Embryonic facial prominence (tissue), 1 donor: ENCODE measurements around the gene PRPSAP2.
"Not testable (repeated sequence)": the region's sequence is repeated elsewhere in the genome, so short reads cannot be mapped to it uniquely, and the experiment has no call there.

Experiments
- DNase-seq: peaks from one replicate; pipeline ENCODE4 v3.0.0-alpha.2; 2016; ENCODE audit errors: extremely low spot score

Gene PRPSAP2

DNA sequence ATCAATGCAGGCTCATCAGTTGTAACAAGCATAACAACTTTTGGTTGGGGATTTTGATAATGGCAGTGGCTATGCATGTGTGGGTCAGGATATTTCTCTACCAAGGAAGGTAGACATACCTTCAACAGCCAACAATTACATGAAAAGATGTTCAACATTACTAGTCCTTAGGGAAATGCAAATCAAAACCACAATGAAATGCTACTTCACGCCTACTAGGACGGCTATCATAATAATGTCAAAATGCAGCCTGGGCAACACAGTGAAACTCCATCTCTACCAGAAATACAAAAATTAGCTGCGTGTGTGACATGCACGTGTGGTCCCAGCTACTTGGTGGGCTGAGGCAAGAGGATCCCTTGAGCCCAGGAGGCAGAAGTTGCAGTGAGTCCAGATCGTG lies 86.7 kb downstream of the PRPSAP2 start:
- DNase-seq: no peak

DNA sequence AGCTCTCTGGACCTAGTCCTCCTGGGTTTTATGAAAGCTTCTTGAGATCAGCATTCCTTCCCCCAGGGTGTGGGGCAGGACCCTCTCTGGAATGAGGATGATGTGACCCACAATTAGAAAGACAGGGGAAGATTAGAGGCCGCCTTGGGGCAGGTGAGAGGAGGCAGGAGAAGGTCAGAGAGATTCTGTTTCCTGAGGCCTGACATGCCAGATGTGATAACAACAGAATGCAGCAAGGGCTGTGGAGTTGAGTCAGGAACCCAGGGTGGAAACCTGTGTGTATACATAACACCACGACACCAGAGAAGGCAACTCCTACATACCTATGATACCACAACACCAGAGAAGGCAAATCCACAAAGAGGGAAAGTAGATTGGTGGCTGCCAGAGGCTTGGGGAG lies 88.6 kb downstream of the PRPSAP2 start:
- DNase-seq: no peak

DNA sequence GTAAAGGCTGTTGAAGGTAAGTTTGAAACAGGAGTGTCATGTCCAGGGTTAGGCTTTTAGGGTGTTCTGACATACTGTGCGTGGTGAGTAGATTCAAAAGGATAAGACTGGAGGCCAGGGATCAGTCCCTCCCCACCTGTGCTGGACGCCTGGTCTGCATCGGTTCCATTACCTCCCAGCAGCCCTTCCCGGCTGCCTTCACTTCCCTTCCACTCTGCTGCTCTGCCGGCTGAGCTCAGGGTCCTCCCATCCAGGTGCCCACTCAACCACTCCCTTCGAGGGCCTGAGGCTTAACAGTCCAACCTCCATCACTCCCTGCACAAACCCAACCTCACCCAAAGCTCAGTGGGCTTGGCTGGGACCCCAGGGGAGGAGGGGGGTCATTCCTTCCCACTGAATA lies 89.9 kb downstream of the PRPSAP2 start:
- DNase-seq: no peak

DNA sequence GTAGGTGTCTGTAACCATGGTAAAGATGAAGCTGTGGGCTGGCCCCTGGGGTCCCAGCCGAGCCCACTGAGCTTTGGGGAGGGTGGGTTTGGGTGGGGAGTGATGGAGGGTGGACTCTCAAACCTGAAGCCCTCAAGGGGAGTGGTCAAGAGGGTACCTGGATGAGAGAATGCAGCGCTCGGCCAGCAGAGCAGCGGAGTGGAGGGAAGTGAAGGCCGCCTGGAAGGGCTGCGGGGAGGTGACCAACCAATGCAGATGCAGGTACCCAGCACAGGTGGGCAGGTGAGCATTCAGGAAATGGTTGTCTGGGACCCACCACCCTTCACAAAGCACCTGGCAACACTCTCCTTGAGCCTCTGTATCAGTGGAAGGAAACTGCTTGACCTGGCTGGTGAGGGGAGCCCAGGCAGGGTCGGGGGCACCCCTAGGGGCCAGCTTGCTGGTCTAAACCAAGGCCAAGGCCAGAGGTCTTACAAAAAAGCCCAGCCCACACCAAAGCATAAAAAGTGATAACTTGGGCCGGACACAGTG lies 90.6 kb downstream of the PRPSAP2 start:
- no peak for DNase-seq

DNA sequence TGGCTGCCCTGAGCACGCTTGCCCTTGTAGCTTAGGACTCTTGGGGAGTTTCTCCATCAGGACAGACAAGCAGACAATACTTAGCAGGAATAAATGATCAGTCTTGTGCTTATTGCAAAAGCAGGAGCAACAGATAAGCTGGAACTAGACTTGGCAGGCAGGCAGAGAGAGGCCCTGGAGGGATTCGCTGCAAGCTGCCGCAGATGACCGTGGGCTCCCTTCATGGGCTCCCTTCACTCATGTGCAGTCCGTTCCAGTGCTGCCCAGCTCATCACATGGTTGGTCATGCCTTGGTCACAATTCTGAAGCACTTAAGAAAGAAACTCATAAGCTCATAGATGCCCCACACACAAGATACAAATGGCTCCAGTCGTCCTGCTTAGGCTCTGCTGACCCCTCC lies 91.6 kb downstream of the PRPSAP2 start:
- no peak for DNase-seq

DNA sequence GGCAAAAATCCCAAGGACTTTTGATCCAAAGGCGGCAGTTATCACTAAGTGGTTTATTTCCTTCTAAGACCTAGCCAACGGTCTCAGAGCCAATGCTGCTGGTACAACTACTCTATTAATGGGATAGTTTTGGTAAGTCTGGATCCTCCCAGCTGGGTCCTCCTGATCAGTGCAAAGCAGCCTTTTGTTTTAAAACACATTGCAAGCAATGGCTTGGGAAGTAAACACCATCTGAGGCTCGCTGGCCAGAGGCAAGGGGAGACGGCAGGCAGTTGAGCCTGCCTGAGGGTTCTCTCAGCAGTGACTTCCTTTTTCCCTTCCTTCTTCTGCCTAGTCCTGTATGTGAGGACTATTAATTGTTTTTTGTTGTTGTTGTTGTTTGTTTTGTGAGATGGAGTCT lies 92.4 kb downstream of the PRPSAP2 start:
- DNase-seq: no peak

DNA sequence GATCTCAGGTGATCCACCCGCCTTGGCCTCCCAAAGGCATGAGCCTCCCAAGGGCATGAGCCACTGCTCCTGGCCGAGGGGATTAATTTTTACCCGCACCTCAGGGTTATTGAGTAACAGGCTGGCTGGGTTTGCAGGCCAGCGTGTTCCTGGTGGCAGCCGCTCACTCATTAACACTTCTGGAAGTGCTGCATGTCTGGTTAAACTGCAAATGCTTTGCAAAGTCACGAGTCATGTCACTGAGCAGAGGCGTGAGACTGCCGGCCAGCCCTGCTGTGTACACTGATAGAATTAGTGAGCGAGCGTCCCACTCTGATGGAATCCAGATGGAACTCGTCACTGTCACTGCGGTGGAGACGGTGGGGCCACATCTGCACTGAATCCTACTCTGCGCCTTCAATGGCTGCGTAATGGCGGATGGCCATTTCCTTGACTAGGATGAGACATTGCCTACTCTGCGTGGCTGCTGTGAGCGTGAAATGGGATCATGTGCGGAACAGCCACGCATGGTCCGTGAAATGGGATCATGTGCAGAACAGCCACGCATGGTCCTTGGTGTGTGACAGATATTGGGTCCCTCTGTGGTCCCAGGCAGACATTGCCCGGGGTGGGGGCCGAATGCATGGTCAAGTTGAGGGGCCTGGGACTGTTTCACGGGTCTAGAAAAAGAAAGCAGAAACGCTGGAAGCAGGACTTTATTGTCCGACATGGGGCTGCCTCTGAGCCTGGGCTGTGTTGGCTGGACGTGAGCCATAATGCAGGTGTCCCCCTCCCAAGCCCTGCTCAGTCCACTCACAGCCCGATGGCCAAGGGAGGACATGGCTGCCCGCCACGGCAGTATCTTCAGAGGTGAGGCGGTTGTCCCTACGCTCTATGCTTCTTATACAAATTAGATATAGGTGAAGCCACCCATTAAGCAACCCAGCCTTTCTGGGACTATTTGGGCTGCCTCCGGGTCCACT lies 93.3 kb downstream of the PRPSAP2 start:
- no peak for DNase-seq

DNA sequence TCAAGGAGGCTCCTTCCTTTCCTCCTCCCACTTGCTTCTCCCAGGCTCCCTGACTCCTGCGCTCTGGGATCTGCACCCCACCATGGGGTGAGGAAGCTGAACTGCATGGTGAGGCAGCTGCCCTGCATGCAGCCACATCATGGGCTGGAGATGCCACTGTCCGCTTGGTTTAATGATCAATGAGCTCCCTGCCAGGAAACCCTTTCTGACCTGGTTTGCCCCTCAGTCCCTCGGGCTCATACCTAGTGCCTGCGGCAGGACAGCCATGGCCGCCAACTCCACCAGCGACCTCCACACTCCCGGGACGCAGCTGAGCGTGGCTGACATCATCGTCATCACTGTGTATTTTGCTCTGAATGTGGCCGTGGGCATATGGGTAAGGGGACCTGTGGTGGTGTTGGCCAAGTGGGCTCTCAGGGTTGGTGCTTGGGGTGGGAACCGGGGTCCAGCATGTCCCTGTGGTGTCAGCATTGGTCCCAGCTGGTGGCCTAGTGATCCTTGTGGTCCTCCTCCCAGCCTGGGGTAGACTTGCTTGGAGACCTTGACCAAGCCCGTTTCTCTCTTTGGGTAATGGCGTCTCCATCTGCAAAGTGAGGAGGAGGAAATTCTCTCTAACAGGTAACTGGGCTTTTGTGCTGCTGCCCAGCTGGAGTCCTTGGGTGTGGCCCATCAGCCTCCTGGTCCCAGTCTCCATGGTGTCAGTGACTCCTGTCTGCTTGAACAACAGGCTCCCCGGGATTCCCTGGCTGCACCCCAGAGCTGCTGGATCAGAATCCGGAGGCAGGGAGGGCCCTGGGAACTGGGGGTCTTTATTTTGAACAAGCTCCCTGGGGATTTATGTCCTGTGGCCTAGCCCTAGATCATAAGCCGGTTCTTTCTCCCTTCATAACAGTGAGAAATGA lies 94.3 kb downstream of the PRPSAP2 start, which contains the start of gene SLC5A10:
Gene SLC5A10, plus strand, starts transcription at position 225 of the 902 bp plus-strand sequence. Its CDS starts 41 bp downstream, at position 266.
- no peak for DNase-seq

DNA sequence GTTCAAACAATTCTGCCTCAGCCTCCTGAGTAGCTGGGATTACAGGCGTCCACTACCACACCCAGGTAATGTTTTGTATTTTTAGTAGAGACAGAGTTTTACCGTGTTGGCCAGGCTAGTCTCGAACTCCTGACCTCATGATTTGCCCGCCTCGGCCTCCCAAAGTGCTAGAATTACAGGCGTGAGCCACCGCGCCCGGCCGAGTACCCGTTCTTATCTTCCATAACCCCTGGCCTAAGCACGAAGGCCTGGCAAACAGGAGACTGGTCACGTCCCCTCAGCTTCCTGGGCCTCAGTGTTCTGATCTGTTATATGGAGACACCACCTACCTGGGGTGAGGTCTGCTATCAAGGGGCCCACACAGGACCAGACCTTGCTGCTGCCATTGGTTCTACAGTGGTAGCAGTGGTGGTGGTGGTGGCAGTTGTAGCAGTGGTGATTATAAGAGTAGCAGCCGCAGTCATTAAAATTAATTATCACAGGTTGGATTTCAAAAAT lies 95.3 kb downstream of the PRPSAP2 start:
- no peak for DNase-seq

DNA sequence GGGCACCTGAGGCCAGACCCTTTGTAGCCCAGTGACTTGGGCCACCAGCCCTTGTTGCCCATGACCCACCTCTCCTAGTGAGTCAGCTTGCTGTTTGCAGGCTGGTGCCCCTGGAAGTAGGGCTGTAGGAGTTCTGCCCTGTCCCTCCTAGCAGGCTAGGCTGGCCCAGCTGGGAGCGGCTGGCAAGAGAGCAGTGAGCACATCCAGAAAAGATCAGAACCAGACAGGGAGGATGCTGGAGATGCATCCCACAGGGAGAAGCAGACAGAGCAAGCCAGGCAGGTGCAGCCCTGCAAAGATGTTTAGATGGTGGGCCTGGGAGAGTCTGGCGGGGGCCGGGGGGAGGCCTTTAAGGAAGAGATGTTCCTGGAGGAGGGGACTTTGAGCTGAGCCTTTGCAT lies 96.4 kb downstream of the PRPSAP2 start:
- no peak for DNase-seq

DNA sequence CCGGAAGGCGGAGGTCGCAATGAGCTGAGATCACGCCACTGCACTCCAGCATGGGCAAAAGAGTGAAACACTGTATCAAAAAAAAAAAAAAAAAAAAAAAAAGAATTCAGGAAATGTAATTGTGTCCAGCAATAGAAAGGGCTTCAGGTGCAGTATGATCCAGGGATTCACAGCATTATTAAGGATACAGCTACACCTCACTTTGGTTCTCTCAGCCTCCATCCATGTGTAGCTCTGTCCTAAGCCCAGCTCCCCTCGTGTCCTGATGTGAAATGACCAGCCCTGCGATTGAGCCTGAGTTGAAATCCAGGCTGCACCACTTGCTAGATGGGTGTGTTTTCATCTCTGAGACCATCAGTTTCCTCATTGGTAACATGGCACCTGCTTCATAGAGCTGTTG lies 97.1 kb downstream of the PRPSAP2 start:
- no peak for DNase-seq

DNA sequence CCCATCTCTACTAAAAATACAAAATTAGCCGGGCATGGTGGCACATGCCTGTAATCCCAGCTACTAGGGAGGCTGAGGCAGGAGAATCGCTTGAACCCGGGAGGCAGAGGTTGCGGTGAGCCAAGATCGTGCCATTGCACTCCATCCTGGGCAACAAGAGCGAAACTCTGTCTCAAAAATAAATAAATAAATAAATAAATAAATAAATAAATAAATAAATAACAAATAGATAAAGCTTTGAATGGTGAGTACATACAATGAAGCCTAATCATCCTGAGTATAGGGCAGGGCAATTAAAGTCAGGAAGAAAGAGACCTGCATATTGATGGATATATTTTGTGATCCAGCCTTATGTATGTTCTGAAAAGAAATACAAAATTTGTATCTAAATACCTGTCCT lies 98.1 kb downstream of the PRPSAP2 start:
- not testable (repeated sequence) for DNase-seq

DNA sequence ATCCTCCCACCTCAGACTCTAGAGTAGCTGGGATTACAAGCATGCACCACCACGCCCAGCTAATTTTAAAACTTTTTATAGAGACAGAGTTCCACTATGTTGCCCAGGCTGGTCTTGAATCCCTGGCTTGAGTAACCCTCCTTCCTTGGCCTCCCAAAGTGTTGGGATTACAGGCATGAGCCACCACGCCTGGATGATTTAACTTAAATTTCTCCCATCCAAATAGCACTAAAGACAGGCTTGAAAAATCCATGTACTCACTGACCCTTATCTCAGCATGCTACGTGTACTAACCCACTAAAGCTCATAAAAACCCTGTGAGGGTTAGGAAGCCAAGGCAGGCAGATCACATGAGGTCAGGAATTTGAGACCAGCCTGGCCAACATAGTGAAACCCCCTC lies 98.7 kb downstream of the PRPSAP2 start:
- DNase-seq: no peak

DNA sequence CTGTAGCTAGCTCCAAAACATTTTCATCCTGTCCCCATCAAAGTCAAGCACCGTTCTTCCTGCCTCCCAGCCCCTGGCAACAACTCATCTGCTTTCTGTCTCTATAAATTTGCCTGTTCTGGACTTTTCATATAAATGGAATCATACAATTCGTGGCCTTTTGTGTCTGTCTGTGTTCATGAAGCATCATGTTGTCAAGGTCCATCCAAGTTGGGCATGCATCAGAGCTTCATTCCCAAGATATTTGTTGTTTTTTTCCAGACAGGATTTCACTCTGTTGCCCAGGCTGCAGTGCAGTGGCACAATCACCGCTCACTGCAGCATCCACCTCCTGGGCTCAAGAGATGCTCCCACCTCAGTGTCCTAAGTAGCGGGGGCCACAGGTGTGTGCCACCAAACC lies 99.9 kb downstream of the PRPSAP2 start:
- no peak for DNase-seq

DNA sequence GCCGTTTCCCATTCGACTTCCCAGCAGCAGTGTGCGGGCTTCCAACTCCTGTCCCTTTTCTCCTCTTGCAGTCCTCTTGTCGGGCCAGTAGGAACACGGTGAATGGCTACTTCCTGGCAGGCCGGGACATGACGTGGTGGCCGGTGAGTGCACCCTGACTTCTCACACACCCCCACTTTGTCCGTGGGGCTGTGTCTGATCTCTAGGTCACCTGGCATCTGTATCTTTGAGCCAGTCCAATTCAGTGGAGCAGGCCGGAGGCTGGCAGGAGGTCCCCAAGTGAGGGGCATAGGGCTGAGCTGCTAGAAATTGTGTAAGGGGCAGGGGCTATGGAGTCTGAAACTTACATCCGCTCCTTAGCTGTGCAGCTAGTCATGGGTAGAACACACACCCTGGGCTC lies 100.7 kb downstream of the PRPSAP2 start:
- no peak for DNase-seq

DNA sequence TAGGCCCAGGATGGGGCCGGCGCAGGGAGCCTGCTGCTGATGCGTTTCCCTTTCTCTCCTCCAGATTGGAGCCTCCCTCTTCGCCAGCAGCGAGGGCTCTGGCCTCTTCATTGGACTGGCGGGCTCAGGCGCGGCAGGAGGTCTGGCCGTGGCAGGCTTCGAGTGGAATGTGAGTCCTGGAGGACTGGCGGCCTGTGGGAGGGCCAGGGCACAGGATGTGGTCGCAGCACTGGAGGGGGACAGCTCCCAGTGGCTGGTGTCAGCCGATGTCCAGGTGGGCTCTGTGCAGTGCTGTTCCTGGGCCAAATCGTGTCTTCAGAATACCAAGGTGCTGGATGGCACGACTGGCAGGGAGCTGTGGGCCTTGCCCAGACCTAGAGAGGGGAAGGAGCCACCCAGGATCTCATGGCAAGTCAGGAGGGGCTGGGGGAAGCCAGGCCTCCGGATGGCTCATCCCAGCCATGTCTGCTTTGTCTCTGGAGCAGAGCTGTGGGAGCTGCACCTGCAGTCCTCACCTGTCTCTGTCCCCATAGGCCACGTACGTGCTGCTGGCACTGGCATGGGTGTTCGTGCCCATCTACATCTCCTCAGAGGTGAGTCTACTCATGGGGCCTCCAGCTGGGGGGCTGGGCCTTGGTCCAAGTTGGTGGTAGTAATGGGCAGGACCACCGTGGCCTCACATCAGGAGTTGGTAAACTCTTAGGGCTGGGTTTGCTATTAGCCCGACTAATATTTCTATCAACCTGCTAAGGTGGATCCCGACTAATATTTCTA lies 101.3 kb downstream of the PRPSAP2 start:
- no peak for DNase-seq

DNA sequence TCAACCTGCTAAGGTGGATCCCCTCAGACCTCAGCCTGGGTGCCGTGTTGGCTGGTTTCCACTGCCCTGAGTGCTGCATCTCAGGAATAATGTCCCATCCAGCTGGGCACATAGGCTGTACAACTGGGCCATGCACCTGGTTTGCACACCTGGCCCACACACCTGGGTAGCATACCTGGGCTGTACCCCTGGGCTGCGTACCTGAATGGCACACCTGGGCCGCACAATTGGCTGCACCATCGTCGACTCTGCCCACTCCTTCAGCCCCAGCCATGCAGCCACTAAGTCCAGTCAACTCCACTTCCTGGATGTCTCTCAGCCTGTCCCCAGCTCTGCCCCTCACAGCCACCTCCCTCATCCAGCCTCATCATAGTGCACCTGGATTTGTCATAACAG lies 101.9 kb downstream of the PRPSAP2 start:
- no peak for DNase-seq

DNA sequence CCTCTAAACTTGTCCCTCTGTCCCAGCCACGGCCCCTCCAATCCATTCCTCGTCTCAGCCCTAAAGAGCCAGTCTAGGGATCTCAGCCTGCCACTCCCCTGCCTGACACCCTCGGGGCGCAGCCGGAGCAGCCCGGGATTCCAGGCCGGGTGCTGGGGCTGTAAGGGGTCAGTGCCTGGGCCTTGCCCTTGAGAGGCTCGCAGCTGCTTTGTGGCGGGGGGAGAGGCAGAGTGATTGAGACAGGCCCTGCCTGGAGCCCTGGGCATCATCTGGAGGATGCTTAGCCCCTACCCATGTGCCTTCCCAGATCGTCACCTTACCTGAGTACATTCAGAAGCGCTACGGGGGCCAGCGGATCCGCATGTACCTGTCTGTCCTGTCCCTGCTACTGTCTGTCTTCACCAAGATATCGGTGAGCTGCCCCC lies 102.3 kb downstream of the PRPSAP2 start:
- no peak for DNase-seq

DNA sequence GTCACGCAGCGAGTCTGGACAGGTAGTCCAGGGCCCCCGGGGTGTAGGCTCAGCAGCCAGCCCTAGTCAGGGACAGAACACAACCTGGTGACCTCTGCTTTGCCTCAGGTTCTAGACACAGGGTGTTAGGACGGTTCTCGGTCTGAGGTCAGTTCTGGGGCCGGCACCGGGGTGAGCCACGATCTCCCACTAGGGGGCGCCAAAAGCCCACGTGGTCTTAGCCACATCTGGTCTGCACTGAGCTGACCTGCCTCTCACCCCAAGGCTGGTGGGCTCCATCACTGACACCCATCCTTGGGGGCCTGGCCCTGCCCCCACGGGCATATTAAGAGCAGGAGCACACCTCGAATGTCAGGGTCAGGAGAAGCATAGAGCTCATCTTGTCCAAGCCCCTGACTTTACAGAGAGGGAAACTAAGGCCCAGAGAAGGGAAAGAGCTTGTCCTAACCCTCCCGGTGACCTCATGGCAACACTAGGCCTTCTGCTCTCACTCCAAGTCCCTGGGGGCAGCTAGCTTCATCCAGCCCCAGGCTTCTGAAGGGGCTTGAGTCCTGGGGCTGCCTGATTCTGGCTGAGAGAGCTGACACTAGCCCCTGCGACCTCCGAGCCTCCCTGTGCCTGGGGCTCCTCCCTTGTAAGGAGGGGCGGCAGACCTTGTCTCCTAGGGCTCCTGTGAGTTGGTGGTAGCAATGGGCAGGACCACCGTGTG lies 103.0 kb downstream of the PRPSAP2 start:
- no peak for DNase-seq

DNA sequence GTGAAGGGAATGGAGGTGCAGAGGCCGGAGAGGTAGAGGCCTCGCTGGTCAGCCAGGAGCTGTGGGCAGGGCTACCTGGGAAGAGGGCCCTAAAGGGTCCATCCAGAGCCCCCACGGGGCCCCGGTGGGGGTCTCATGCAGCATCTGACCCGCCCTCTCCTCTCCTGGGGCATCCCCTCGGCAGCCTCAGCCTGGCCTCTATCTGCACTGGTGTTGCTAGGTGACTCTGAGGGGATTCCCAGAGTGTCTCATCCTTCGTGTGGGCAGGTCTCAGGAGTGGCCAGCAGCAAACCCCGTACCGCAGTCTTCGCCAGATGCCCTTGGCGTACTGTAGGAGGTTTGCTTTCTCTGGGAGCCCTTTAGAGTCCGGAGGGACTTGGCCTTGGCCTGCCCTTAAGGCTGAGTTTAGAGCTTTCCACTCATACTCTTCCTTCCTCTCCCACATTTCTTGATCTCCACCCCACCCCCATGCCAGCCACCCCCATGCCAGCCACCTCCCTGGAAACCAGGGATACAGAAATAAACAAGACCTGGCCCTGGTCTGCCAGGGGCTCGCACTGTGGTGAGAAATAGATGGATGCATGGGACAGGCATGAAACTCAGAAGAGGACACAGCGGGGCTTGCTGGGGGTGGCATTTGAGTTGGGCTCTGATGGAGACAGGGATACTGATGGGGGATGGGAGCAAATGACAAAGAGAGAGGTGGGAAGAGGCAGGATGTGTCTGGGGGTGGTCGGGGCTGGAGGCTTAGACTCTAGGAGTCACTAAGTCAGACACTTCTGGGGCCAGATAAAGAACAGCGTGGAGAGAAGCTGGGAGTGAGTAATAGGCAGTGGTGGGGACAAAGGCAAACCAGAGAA lies 103.9 kb downstream of the PRPSAP2 start:
- DNase-seq: no peak
